ENCODE measurements around the gene OR10A6.

OR10A6 gene

DNA sequence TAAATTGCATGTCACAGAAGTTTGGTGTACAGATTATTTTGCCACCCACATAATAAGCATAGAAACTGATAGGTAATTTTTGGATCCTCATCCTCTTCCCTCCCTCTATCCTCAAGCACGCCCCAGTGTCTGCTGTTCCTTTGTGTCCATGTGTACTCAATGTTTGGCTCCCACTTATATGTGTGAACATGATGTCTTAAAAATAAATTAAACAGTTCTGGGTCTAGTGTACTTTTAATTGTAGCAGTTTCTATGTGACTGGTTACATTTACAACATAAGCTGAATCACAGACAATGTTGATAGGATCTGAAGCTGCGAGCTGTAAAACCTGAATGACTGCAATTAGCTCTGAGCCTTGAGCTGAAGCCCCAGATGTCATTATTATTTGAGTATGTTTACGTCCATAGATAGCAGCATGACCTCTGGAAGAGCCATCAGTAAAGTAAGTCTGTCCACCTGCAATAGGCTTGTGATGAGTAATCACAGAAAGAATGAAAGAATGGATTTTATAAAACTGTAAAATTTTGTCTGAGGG lies 29.7 kb downstream of the OR10A6 start:
- H3K9me3 Mint-ChIP-seq: no peaks in the 10 kb centered on the region
- H3K4me1 Mint-ChIP-seq: no peaks in the 10 kb centered on the region
- no peak overlapping the region for H3K4me3 Mint-ChIP-seq
- DNase-seq (no peak), ATAC-seq (no peak)
- H3K27ac Mint-ChIP-seq: no peak overlapping the region
- peaks cover 2% of the 10 kb centered on the region for H3K27me3 Mint-ChIP-seq
- no peaks in the 10 kb centered on the region for H3K36me3 Mint-ChIP-seq (ENCODE audit: low read depth)

DNA sequence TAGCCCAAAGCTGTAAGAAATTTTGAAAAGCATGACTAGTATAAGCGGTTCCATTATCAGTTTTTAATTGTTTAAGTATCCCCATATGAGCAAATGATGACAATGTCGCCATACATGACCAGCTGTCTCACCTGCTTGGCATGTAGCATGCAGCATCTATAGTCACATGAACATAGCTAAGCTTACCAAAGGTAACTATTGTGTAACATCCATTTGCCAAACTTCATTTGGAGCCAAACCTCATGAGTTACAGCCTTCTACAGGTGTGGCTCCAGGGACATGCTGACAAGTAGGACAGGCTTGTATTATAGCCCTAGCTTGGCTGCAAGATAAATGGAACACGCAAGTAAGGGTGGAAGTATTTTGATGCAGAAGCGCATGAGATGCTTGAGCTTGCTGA lies 30.4 kb downstream of the OR10A6 start:
- ATAC-seq (no peak), DNase-seq (no peak)
- Mint-ChIP-seq H3K4me1 (no peaks in the 10 kb centered on the region), H3K27ac (no peak overlapping the region), H3K4me3 (no peak overlapping the region), H3K9me3 (no peaks in the 10 kb centered on the region), H3K36me3 (ENCODE audit: low read depth) (no peaks in the 10 kb centered on the region), H3K27me3 (peaks cover 2% of the 10 kb centered on the region)

DNA sequence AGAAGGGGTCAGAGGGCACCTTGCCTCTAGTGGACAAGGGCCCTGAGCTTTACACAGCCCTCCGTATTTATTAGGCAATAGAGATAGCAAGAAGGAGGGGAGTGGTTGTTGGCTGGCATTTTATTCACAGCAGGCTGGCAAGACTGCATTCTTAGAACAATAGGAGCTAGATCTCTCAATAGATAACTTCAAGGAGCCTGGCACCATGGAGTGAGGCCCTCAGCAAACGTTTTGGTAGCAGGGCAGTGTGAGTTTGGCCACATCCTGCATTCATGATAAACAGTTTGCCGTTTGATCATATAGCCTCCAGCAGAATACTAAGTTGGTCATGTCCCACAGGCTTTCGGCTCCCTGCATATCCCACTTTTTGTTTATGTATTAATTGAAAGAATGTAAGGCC lies 31.6 kb downstream of the OR10A6 start:
- H3K27ac Mint-ChIP-seq: no peak overlapping the region
- peaks cover 2% of the 10 kb centered on the region for H3K27me3 Mint-ChIP-seq
- DNase-seq (no peak), ATAC-seq (no peak)
- H3K4me3 Mint-ChIP-seq: no peak overlapping the region
- no peaks in the 10 kb centered on the region for H3K36me3 Mint-ChIP-seq (ENCODE audit: low read depth)
- no peaks in the 10 kb centered on the region for H3K4me1 Mint-ChIP-seq
- no peaks in the 10 kb centered on the region for H3K9me3 Mint-ChIP-seq

DNA sequence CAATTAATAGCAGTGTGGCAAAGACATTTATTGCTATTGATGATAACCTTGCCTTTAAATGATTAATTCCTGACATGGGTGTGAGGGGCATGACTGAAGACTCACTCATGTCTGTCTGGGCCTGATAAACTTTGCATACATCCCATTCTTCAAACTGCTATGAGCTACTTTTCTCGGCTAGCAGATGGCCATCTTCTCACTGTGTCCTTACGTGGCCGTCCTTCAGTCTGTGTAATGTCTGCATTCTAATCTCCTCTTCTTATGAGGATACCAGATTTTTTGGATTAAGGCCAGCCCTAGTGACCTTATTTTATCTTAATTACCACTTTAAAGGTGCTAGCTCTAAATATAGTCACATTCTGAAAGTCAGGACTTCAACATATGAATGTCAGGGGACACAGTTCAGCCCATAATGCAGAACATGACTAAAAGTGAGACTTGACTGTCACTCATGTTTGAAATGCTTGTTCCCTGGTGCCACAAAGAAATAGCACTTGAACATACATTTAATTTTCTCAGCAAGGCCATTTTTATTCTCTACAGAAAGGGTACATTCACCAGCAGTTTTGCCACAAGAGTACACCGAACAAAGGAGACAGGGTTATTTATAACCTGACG lies 32.3 kb downstream of the OR10A6 start:
- H3K4me1 Mint-ChIP-seq: no peaks in the 10 kb centered on the region

DNA sequence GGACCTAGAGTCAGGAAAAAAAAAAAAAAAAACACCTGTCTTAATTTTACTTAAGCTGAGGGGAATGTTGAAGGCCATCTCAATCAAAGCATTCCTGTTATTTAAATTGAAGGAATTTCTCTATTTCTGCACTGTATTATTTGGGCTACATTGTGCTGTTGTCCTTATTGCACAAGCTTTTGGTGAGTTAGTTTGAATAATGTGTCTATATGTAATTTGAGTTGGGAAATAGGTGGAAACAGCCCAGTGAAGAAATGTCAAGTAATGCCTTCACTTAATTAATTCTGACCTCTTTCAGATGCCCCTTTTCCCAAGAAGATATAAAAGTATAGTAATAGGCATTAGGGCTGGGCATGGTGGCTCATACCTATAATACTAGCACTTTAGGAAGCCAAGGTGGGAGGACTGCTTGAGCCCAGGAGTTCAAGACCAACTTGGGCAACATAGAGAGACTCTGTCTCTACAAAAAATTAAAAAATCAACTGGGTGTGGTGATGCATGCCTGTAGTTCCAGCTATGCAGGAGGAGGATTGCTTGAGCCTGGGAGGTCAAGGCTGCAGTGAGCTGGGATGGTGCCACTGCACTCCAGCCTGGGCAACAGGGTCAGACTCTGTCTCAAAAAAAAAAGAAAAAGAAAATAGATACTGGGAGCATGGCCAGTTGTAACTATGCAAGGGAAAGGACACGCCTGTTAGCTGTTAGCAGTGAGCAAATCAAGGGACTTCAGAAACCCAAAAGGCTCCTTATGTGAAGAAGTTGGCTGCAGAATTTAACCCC lies 34.9 kb downstream of the OR10A6 start:
- Mint-ChIP-seq H3K9me3 (no peaks in the 10 kb centered on the region), H3K4me3 (no peak overlapping the region)
- no peak for ATAC-seq

More for the DNA sequence above, 32.3 kb downstream of the OR10A6 start:
- no peaks in the 10 kb centered on the region for H3K36me3 Mint-ChIP-seq (ENCODE audit: low read depth)
- ATAC-seq: no peak
- no peak overlapping the region for H3K27ac Mint-ChIP-seq
- no peak overlapping the region for H3K4me3 Mint-ChIP-seq
- no peaks in the 10 kb centered on the region for H3K9me3 Mint-ChIP-seq
- peaks cover 2% of the 10 kb centered on the region for H3K27me3 Mint-ChIP-seq
- no peak for DNase-seq

DNA sequence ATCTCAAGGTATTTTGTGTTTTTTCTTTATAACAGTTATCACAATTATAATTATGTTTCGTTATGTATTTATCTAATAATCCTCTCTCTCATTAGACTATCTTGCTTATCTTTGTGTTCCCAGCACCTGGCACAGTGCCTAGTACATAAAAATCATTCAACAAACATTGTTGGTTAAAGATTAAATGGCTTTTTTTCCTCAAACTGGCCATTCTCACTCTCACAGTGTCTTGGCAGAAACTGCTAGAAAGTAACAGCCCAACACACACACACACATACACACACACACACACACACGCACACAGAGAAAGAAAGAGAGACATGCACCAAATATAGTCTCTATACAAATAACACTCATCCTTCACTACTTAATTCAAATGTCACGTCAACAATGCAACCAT lies 36.8 kb downstream of the OR10A6 start:
- no peak for DNase-seq
- H3K9me3 Mint-ChIP-seq: no peaks in the 10 kb centered on the region
- peaks cover 2% of the 10 kb centered on the region for H3K27me3 Mint-ChIP-seq
- H3K4me1 Mint-ChIP-seq: peaks cover 5% of the 10 kb centered on the region
- no peak overlapping the region for H3K4me3 Mint-ChIP-seq
- H3K36me3 Mint-ChIP-seq (ENCODE audit: low read depth): no peaks in the 10 kb centered on the region
- no peak for ATAC-seq
- H3K27ac Mint-ChIP-seq: no peak overlapping the region

More for the DNA sequence above, 34.9 kb downstream of the OR10A6 start:
- no peaks in the 10 kb centered on the region for H3K36me3 Mint-ChIP-seq (ENCODE audit: low read depth)
- H3K4me1 Mint-ChIP-seq: peaks cover 3% of the 10 kb centered on the region
- no peak for DNase-seq
- H3K27me3 Mint-ChIP-seq: peaks cover 2% of the 10 kb centered on the region
- no peak overlapping the region for H3K27ac Mint-ChIP-seq

DNA sequence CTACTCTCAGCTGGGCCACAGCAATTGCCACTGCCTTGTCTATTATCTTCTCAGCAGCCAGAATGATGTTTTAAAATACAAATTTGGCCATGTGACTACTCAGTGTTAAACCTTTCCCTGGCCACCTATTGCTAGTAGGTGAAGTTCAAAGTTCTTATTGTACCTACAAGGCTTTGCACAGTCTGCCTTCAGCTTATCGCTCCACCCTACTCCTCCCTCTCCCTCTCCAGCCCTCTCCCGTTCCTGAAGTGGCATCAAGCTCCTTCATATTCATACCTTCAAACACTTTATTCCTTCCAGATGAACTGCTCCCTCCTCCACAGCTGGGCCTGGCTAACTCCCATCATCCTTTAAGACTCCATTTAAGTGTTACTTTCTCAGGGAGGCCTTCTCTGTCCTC lies 37.3 kb downstream of the OR10A6 start:
- H3K27ac Mint-ChIP-seq: no peak overlapping the region
- H3K4me3 Mint-ChIP-seq: no peak overlapping the region
- no peak for DNase-seq
- H3K27me3 Mint-ChIP-seq: no peaks in the 10 kb centered on the region
- H3K4me1 Mint-ChIP-seq: peaks cover 5% of the 10 kb centered on the region
- H3K36me3 Mint-ChIP-seq (ENCODE audit: low read depth): no peaks in the 10 kb centered on the region
- ATAC-seq: no peak
- H3K9me3 Mint-ChIP-seq: no peaks in the 10 kb centered on the region

DNA sequence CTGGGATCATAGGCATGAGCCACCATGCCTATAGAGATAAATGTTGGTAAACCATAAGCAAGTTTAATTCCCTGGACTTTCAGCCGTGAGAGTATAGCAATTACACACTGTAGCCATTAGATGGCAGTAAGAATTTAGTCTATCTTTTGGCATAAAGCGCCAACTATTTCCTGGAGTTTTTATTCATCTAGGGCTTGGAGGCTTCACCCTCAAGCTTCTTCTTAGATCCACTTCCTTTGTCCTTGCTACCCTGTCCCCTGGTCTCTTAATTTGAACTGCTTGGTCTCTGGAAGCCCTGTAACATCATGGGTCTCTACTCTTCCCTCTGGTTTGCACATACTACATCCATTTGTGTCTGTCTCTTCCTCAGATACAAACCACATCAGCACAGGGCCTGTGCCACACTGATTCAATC lies 38.2 kb downstream of the OR10A6 start:
- H3K36me3 Mint-ChIP-seq (ENCODE audit: low read depth): no peaks in the 10 kb centered on the region
- H3K4me1 Mint-ChIP-seq: peaks cover 5% of the 10 kb centered on the region
- no peak overlapping the region for H3K27ac Mint-ChIP-seq
- ATAC-seq (peak; percentile 28), DNase-seq (no peak)
- H3K4me3 Mint-ChIP-seq: no peak overlapping the region
- no peaks in the 10 kb centered on the region for H3K9me3 Mint-ChIP-seq
- H3K27me3 Mint-ChIP-seq: no peaks in the 10 kb centered on the region

DNA sequence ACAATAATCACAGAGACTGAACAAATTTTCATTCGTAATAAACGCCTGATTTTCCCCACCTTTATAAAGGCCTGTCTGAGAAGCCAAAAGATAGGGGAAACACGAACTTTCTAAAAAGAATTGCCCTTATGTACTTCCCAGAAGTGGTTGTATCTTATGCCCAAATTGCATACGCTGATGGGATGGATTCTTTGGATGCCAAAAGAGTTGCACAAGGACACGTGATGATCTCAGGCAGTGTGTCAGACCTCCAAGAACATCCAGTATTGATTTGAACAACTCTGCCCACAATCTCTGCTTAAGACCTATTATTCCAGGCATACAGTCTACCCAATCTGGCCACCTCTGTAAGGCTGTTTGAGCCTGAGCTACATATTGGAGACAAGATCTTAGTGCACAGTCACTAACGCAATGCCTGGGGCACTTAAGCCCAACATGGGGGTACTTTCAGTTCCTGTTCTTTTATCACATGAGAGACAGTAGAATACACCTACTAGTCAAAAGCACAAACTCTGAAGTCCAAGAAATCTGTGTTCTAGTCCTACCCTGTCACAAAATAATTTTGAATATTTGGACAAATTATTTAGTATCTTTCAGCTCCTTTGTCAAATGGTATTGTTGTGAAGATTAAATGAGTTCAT lies 38.9 kb downstream of the OR10A6 start:
- H3K4me3 Mint-ChIP-seq: no peak overlapping the region
- no peaks in the 10 kb centered on the region for H3K27me3 Mint-ChIP-seq
- no peak overlapping the region for H3K27ac Mint-ChIP-seq

DNA sequence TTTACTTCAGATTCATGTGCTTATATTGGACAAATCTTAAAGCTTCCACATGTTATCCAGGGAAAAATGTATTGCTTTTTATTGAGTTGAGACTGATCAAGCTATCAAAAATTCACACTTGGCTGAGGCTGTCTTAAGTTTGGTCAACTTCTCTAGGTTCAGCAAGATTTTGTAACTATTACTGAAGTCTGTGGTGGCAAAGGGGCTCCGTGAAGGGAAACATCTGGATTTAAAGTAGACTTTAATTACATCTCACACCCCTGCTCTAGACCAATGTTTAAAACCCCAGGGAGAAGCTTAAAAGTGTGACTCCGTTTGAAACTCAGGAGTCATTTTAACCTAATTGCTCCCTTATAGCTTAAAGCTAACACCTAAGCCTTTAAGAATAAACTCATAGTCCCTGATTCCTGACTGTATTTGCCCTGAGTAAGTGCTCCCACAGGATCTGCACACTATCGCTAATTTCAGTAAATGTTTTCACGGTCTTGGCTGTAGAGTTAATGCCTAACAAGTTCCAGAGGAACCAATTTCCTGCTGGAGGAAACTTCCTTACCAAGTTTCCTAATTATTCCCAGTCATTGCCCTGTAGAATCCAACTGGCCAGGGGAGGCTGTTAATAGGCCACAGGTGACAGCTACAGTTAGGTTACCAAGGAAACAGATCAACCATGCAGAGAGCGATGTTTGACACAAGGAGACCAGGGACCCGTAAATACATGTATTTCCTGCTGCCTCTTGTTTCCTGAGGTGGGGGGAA lies 40.5 kb downstream of the OR10A6 start:
- Mint-ChIP-seq H3K36me3 (ENCODE audit: low read depth) (no peaks in the 10 kb centered on the region), H3K4me3 (no peak overlapping the region), H3K9me3 (no peaks in the 10 kb centered on the region), H3K4me1 (peaks cover 5% of the 10 kb centered on the region), H3K27ac (no peak overlapping the region), H3K27me3 (no peaks in the 10 kb centered on the region)
- DNase-seq (no peak), ATAC-seq (no peak)

More for the DNA sequence above, 38.9 kb downstream of the OR10A6 start:
- H3K4me1 Mint-ChIP-seq: peaks cover 5% of the 10 kb centered on the region
- H3K36me3 Mint-ChIP-seq (ENCODE audit: low read depth): no peaks in the 10 kb centered on the region
- DNase-seq: no peak
- ATAC-seq: no peak
- H3K9me3 Mint-ChIP-seq: no peaks in the 10 kb centered on the region

DNA sequence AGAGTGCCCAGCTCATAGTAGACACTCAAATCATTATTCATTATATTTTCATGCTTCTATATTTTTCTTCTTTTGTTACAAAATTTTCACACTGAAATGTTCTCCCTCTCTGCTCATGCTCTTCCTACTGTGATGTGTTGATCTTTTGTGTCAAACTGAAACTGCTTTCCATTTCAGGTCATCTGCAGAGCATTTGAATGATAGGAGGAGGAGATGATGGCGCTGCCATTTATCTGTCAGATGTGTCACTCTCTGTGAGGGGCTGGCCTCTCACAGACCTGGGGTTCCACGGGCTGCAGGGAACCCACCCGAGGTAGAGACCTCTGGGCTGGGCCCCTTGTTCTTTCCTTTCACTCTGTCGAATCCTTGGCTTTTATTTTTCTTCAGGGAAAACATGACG lies 41.1 kb downstream of the OR10A6 start:
- peak; percentile 24 for ATAC-seq
- Mint-ChIP-seq H3K27me3 (no peaks in the 10 kb centered on the region), H3K9me3 (no peaks in the 10 kb centered on the region), H3K27ac (no peak overlapping the region), H3K4me1 (peaks cover 5% of the 10 kb centered on the region), H3K36me3 (ENCODE audit: low read depth) (no peaks in the 10 kb centered on the region), H3K4me3 (no peak overlapping the region)
- DNase-seq: no peak

DNA sequence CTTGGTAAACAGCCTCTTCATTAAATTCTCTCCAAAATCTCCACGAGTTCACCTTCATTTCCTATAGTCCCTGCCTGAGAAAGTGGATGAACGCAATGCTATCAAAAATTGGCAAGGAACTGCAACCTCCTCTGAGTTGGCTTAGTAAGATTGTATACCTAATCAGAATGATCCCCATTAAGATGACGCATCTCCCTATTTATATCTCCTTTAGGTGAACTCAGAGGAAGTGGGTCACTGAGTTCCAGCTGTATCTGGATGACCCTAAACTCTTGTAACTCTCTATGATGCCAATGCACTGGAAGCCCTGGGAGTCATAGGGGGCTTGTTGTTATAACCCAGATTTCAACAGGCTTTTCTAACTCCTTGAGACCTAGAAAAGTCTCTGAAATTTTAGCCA lies 48.2 kb downstream of the OR10A6 start:
- Mint-ChIP-seq H3K36me3 (ENCODE audit: low read depth) (no peaks in the 10 kb centered on the region), H3K27ac (no peak overlapping the region), H3K9me3 (no peaks in the 10 kb centered on the region), H3K4me3 (no peak overlapping the region), H3K4me1 (no peaks in the 10 kb centered on the region), H3K27me3 (peaks cover 3% of the 10 kb centered on the region)
- ATAC-seq (no peak), DNase-seq (no peak)
